Fibroblast of pulmonary artery (primary cell): ENCODE measurements around the gene KLHL13.

Experiments used
- DNase-seq: peaks from one replicate; pipeline ENCODE4 v3.0.0-alpha.2; 2010; ENCODE audit warnings: low read depth
- H3K4me3 ChIP-seq: replicated peaks from 2 replicates; pipeline ENCODE4 v1.5.1; 2011; ENCODE audit warnings: low read depth, mild to moderate bottlenecking, control low read depth, low read length, moderate library complexity
- TF ChIP-seq, protein P1 (sequence below): IDR thresholded peaks from 2 replicates; pipeline ENCODE4 v1.5.1; 2011; ENCODE audit warnings: mild to moderate bottlenecking, control low read depth, low read length, inconsistent platforms; ENCODE audit errors: missing control alignments

The KLHL13 gene

DNA sequence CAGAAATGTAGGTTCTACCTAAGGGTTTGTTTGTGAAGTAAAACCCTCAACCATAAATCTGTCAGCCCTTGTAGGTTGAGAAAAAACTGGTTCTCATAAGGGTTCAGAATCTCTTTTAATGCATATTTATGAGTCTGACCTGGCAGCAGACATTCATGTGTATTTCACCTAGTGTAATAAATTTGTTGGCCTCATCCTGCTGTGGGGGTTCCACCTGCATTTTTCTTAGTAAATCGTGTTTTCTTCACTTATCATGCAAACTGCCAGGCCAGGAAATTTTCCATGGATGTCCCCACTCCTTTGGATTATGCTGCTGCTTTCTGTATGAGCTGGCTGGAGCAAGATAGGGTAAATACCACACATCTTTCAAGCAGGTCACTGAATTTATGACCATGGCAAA lies 42.4 kb downstream of the KLHL13 start:
- no peak overlapping the region for H3K4me3 ChIP-seq
- TF ChIP-seq, protein P1, sequence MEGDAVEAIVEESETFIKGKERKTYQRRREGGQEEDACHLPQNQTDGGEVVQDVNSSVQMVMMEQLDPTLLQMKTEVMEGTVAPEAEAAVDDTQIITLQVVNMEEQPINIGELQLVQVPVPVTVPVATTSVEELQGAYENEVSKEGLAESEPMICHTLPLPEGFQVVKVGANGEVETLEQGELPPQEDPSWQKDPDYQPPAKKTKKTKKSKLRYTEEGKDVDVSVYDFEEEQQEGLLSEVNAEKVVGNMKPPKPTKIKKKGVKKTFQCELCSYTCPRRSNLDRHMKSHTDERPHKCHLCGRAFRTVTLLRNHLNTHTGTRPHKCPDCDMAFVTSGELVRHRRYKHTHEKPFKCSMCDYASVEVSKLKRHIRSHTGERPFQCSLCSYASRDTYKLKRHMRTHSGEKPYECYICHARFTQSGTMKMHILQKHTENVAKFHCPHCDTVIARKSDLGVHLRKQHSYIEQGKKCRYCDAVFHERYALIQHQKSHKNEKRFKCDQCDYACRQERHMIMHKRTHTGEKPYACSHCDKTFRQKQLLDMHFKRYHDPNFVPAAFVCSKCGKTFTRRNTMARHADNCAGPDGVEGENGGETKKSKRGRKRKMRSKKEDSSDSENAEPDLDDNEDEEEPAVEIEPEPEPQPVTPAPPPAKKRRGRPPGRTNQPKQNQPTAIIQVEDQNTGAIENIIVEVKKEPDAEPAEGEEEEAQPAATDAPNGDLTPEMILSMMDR: no peak
- DNase-seq: no peak

DNA sequence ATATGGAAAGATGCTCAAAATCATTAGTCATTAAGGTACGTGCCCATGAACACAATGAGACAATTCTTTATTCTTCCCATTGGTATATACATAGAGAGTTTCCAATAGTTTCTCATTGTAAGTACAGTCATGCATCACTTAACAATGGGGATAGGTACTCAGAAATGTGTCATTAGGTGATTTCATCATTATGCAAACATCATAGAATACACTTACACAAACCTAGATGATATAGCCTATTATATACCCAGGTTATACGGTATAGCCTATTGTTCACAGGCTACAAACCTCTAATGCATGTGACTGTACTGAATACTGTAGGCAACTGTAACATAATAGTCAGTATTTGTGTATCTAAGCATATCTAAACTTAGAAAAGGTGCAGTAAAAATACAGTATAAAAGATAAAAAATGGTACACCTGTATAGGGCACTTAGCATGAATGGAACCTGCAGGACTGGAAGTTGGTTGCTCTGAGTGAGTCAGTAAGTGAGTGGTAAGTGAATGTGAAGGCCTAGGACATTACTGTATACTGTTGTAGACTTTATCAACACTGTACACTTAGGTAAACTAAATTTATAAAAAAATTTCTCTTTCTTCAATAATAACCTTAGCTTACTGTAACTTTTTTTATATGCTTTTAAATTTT lies 49.6 kb downstream of the KLHL13 start:
- no peak overlapping the region for H3K4me3 ChIP-seq
- TF ChIP-seq, protein P1: no peak
- DNase-seq: no peak

DNA sequence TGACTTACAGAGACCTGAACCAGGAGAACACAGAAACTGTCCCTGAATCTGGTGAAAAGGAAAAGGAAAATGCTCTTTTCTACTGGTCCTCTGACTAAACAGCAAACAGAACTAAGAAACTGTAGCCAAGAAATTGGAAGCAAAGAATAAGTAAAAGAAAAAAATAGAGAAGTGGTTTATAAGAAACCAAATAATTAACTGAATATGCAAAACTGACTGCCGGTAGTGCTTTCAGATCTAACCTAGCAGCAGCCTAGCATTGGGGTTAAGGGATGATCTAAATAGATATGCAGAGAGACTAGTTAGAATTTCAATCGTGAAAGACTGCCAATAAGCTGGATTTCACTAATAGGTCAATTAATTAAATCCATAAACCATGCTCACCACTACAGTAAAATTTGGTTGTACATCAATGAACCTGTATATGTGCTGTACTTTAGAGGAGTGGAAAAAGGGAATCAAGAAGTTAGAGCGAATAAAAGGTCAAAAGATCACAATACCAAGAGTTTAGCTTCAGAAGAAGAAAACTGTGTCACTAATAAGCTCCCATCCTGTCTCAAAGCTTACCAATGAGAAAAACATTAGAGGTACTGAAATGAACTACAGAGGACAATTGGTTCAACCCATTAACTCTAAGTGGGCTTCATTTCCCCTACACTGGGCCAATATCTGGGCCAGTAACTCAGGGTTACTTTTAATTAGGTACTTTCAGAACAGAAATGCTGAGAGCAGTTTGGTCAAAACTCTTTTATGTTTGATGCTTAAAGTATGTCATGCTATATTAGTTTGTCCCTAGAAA lies 53.6 kb downstream of the KLHL13 start:
- no peak overlapping the region for H3K4me3 ChIP-seq
- DNase-seq: no peak
- TF ChIP-seq, protein P1: no peak

DNA sequence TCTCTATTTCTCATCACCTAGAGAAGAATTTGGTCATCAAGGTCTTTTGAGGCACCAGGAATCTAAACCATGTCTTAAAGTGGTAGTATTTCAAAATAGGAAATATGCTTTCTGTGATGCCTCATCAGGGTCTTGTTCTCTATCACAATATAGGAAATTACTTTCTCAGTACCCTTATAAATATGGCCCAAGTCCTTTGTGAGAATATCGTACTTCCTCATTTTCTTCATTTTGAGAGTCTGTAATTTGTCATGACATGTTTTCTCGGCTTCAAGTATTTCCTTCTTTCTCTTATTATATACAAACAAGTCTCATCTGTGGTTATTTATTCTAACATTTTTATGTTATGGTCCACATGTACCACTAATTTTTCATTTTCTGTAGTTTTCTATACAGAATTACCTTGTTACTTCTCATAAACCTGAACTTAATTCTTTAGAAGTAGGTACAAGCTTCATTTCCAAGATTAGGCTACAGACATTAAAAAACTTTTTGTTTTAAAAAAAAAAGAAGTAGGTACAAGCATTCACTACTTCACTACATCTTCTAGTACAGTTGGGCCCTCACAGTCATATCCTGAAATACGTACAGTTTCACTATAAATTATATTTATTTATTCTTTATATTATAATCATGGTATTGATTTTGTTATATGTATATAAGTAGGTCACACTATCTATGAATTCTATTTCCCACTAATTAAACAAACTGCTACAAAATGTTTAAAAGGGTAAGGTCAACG lies 54.4 kb downstream of the KLHL13 start:
- H3K4me3 ChIP-seq: no peak overlapping the region
- DNase-seq: no peak
- TF ChIP-seq, protein P1: no peak

DNA sequence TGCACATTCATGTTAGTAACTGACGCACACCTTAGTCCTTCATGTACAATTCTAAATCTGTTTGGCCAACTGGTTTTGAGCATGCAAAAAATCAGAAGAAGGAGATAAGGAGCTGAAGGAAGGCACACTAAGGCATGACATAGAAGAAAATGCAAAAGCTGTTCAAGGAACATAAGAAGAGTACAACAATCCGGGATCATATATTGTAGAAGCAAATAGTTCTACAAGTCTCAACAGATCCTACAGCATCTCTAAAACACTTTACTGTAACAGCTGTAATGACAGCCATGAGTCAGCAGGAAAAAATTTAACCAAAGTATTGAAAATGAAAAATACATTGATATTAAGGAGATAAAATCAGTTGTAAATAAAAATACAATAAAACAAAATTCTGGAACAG lies 57.7 kb downstream of the KLHL13 start:
- no peak overlapping the region for H3K4me3 ChIP-seq
- TF ChIP-seq, protein P1: no peak
- DNase-seq: no peak

DNA sequence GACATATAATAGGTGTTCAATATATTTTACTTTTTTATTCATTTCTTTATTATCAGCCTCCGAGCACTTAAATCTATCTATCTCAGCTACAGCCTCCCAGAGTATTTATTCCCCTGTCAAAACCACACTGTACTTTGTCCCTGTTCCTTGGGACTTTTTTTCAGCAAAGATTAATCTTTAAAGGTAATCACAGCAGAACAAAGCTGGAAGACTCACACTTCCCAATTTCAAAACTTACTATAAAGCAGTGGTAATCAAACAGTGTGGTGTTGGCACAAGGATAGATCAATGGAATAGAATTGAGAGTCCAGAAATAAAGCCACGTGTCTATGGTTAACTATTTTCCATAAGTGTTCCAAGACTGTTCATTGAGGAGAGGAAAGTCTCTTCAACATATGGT lies 59.7 kb downstream of the KLHL13 start:
- no peak overlapping the region for H3K4me3 ChIP-seq
- no peak for DNase-seq

More for the DNA sequence above, 59.7 kb downstream of the KLHL13 start:
- TF ChIP-seq, protein P1: no peak
